HCT116 (cell line): ENCODE results near the gene CARMIL1. TPM values are rescaled to one million over a fixed set of nuclear protein-coding genes. Genes with fewer than 3 reads are reported as not detected.

ENCODE experiments used
- ATAC-seq: fragments of 200-7000 bp; cut with Tn5 transposase; 2 replicates; pipeline ENCODE4 v1.9.1; 2020; ENCODE audit warnings: mild to moderate bottlenecking, moderate library complexity
- BruUV-seq: library from RNA; stranded (reverse); fragments of 400-500 nt; replicated peaks from 2 replicates; lab custom pipeline; 2021; lab: Mats Ljungman, UMichigan
- CTCF ChIA-PET: fragments of 300-600 bp; sonication (Branson Sonifier 250); formaldehyde crosslinking; loops from one replicate; lab custom pipeline; 2021; ENCODE audit warnings: antibody characterized with exemption; lab: Charles Lee
- POLR2A ChIA-PET: fragments of 300-600, 350-600 bp; sonication (Branson Sonifier 250); formaldehyde crosslinking; loops from one replicate; lab custom pipeline; 2021; ENCODE audit warnings: antibody characterized with exemption; lab: Charles Lee
- RAD21 ChIA-PET, 2 experiments: fragments of 300-600 bp; sonication (Branson Sonifier 250); formaldehyde crosslinking; loops; one replicate each; lab custom pipeline; 2023; ENCODE audit warnings: low total read pairs in 2 of 2; ENCODE audit not compliant: uncharacterized antibody in 2 of 2, unreplicated experiment in 2 of 2, low non-redundant PET in 1 of 2; lab: Charles Lee
- DNase-seq: peaks from one replicate; pipeline ENCODE4 v3.0.0-alpha.2; 2010; ENCODE audit warnings: low read depth, low spot score
- H2AFZ ChIP-seq: fragments of 200-600 bp; shearing (Covaris generic), sonication (generic); 2 replicates; pipeline ENCODE4 v1.6.1; 2017; ENCODE audit warnings: low read depth, mixed run types, mixed read lengths, antibody characterized with exemption, low read length; ENCODE audit not compliant: poor library complexity, severe bottlenecking
- H3K27ac ChIP-seq: 2 replicates; pipeline ENCODE4 v1.5.1; 2012; ENCODE audit warnings: low read depth, low read length
- H3K27me3 ChIP-seq: fragments of 200-600 bp; sonication (generic); 2 replicates; pipeline ENCODE4 v1.6.1; 2016; ENCODE audit warnings: mixed run types, low read length, mixed read lengths; ENCODE audit not compliant: insufficient read depth
- H3K36me3 ChIP-seq, 2 experiments: fragments of 200-500 bp in 1 of 2; fragments of 200-600 bp in 1 of 2; sonication (Bioruptor generic) in 1 of 2; sonication (generic) in 1 of 2; 2 replicates each; pipeline versions ENCODE4 v1.5.1 to v1.6.1; 2014 to 2016; ENCODE audit warnings: low read length in 2 of 2, inconsistent platforms in 1 of 2, mixed read lengths in 1 of 2, mixed run types in 1 of 2; ENCODE audit not compliant: insufficient read depth in 2 of 2, control insufficient read depth in 1 of 2
- H3K4me1 ChIP-seq, 2 experiments: fragments of 200-600 bp in 1 of 2; sonication (generic) in 1 of 2; 2 replicates each; pipeline versions ENCODE4 v1.5.1 to v1.6.1; 2012 to 2017; ENCODE audit warnings: low read length in 2 of 2, inconsistent platforms in 1 of 2, mild to moderate bottlenecking in 1 of 2, mixed read lengths in 1 of 2, mixed run types in 1 of 2, moderate library complexity in 1 of 2; ENCODE audit not compliant: insufficient read depth in 2 of 2, control insufficient read depth in 1 of 2
- H3K4me2 ChIP-seq: fragments of 200-600 bp; sonication (generic); 2 replicates; pipeline ENCODE4 v1.6.1; 2017; ENCODE audit warnings: mixed run types, low read length, mixed read lengths
- H3K4me3 ChIP-seq, 2 experiments: fragments of 200-600 bp in 1 of 2; sonication (generic) in 1 of 2; replicated peaks in 1 of 2; 2 replicates each; pipeline ENCODE4 v1.5.1; 2011 to 2016; ENCODE audit warnings: low read length in 2 of 2, control low read depth in 1 of 2, low read depth in 1 of 2, mild to moderate bottlenecking in 1 of 2, mixed read lengths in 1 of 2, mixed run types in 1 of 2
- H3K79me2 ChIP-seq: fragments of 200-600 bp; sonication (generic); 2 replicates; pipeline ENCODE4 v1.6.1; 2017; ENCODE audit warnings: mild to moderate bottlenecking, mixed run types, low read length, moderate library complexity, mixed read lengths; ENCODE audit not compliant: insufficient read depth
- H3K9ac ChIP-seq: fragments of 200-600 bp; sonication (generic); 2 replicates; pipeline ENCODE4 v1.6.1; 2016; ENCODE audit warnings: low read length, mixed read lengths
- H3K9me2 ChIP-seq: fragments of 200-600 bp; sonication (generic), shearing (Covaris generic); 2 replicates; pipeline ENCODE4 v1.6.1; 2017; ENCODE audit warnings: mixed run types, mild to moderate bottlenecking, moderate library complexity; ENCODE audit not compliant: insufficient read depth
- H3K9me3 ChIP-seq, 2 experiments: fragments of 200-500 bp in 1 of 2; fragments of 200-600 bp in 1 of 2; sonication (Bioruptor generic) in 1 of 2; sonication (generic) in 1 of 2; 2 replicates each; pipeline ENCODE4 v1.6.1; 2014 to 2017; ENCODE audit warnings: low read length in 2 of 2, mixed read lengths in 2 of 2, inconsistent platforms in 1 of 2, low read depth in 1 of 2, mild to moderate bottlenecking in 1 of 2, mixed run types in 1 of 2, moderate library complexity in 1 of 2; ENCODE audit not compliant: control insufficient read depth in 1 of 2, insufficient read depth in 1 of 2
- H4K20me1 ChIP-seq: fragments of 200-600 bp; sonication (generic), shearing (Covaris generic); 2 replicates; pipeline ENCODE4 v1.6.1; 2017; ENCODE audit warnings: mixed run types, mild to moderate bottlenecking, moderate library complexity; ENCODE audit not compliant: insufficient read depth
- CBX3 ChIP-seq: IDR thresholded peaks from 2 replicates; pipeline ENCODE4 v1.6.1; 2012; ENCODE audit warnings: low read depth
- CEBPB ChIP-seq: IDR thresholded peaks from 2 replicates; pipeline ENCODE4 v1.6.1; 2012; ENCODE audit warnings: low read depth
- CTCF ChIP-seq, 3 experiments: fragments of 200-600 bp in 1 of 3; sonication (generic) in 1 of 3; IDR thresholded peaks in 2 of 3; conservative IDR thresholded peaks in 1 of 3; 2 replicates each; pipeline ENCODE4 v1.5.1; 2012 to 2017; ENCODE audit warnings: low read depth in 2 of 3, low read length in 2 of 3, antibody characterized with exemption in 1 of 3, borderline replicate concordance in 1 of 3, control low read depth in 1 of 3, mild to moderate bottlenecking in 1 of 3, mixed read lengths in 1 of 3, mixed run types in 1 of 3, moderate library complexity in 1 of 3; ENCODE audit not compliant: insufficient read depth in 1 of 3
- ELF1 ChIP-seq: IDR thresholded peaks from 2 replicates; pipeline ENCODE4 v1.6.1; 2012; ENCODE audit warnings: low read depth, borderline replicate concordance
- FOSL1 ChIP-seq: IDR thresholded peaks from 2 replicates; pipeline ENCODE4 v1.6.1; 2012; ENCODE audit warnings: low read depth
- JUND ChIP-seq: IDR thresholded peaks from 2 replicates; pipeline ENCODE4 v1.6.1; 2012
- RAD21 ChIP-seq: IDR thresholded peaks from 2 replicates; pipeline ENCODE4 v1.6.1; 2012; ENCODE audit warnings: low read depth, mild to moderate bottlenecking
- SIN3A ChIP-seq: IDR thresholded peaks from 2 replicates; pipeline ENCODE4 v1.6.1; 2012; ENCODE audit warnings: low read depth
- intact Hi-C: fragments of 100-400 bp; cut with micrococcal nuclease; formaldehyde crosslinking; loops from 2 replicates; pipeline ENCODE4 v1.10.0; 2022
- total RNA-seq: library from RNA; stranded (reverse); gene quantifications from one replicate; pipeline ENCODE4 v1.2.1, GENCODE V29; 2021; ENCODE audit not compliant: unreplicated experiment
- TF ChIP-seq, protein P1 (sequence below): IDR thresholded peaks from 2 replicates; pipeline ENCODE4 v1.6.1; 2012
- TF ChIP-seq, protein P2 (sequence below): IDR thresholded peaks from 2 replicates; pipeline ENCODE4 v1.6.1; 2011; ENCODE audit warnings: mild to moderate bottlenecking, low read length, moderate library complexity; ENCODE audit not compliant: insufficient replicate concordance; ENCODE audit errors: extremely low read depth

Gene CARMIL1
- total RNA-seq, 1 experiment from 2014 or later, result 21.7 TPM

- intact Hi-C loops, result no loop called here
- no peaks in the 10 kb centered on the region for H3K9me3 ChIP-seq
- no peaks in the 10 kb centered on the region for H4K20me1 ChIP-seq
- no peak overlapping the region for H3K27ac ChIP-seq
- ChIA-PET CTCF (no interaction called here), RAD21 (no interaction called here), POLR2A (no interaction called here)
- H3K4me2 ChIP-seq, result no peak overlapping the region
- no peaks in the 10 kb centered on the region for H3K36me3 ChIP-seq
- TF ChIP-seq, protein P1, sequence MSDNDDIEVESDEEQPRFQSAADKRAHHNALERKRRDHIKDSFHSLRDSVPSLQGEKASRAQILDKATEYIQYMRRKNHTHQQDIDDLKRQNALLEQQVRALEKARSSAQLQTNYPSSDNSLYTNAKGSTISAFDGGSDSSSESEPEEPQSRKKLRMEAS, result no peak
- TF ChIP-seq FOSL1, result no peak
- TF ChIP-seq SIN3A, result no peak
- TF ChIP-seq, protein P2, sequence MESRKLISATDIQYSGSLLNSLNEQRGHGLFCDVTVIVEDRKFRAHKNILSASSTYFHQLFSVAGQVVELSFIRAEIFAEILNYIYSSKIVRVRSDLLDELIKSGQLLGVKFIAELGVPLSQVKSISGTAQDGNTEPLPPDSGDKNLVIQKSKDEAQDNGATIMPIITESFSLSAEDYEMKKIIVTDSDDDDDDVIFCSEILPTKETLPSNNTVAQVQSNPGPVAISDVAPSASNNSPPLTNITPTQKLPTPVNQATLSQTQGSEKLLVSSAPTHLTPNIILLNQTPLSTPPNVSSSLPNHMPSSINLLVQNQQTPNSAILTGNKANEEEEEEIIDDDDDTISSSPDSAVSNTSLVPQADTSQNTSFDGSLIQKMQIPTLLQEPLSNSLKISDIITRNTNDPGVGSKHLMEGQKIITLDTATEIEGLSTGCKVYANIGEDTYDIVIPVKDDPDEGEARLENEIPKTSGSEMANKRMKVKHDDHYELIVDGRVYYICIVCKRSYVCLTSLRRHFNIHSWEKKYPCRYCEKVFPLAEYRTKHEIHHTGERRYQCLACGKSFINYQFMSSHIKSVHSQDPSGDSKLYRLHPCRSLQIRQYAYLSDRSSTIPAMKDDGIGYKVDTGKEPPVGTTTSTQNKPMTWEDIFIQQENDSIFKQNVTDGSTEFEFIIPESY, result no peak
- TF ChIP-seq JUND, result no peak
- no peak for TF ChIP-seq CTCF (IDR thresholded peaks at IDR 0.05 in 2 of 3, conservative IDR thresholded peaks at IDR 0.05 in 1 of 3; ENCODE audit: borderline replicate concordance in 1 of 3, insufficient read depth in 1 of 3, low read depth in 2 of 3, low read length in 2 of 3)
- TF ChIP-seq ELF1, result no peak
- no peak for TF ChIP-seq CEBPB
- TF ChIP-seq CBX3, result no peak
- TF ChIP-seq RAD21, result no peak
- H2AFZ ChIP-seq, result no peak overlapping the region
- ATAC-seq (no peak), DNase-seq (no peak)
- H3K4me3 ChIP-seq, result no peak overlapping the region
- no peak overlapping the region for H3K9ac ChIP-seq
- BruUV-seq, result no TSS peak
- H3K9me2 ChIP-seq, result no peaks in the 10 kb centered on the region
- H3K79me2 ChIP-seq, result peaks cover 44% of the 10 kb centered on the region
- no peaks in the 10 kb centered on the region for H3K27me3 ChIP-seq
- H3K4me1 ChIP-seq, result peaks cover 0 to under 1% of the 10 kb centered on the region in 2 experiments; a peak in 1 of 4 replicates
These were observed 47.0 kb downstream of the CARMIL1 start for GRCh38 chr6:25326126-25326525.
